Measurements from ENCODE around the gene HS3ST3A1. TPM values are rescaled to one million over a fixed set of nuclear protein-coding genes. Genes with fewer than 3 reads are reported as not detected.

The HS3ST3A1 gene
- total RNA-seq, 2 donors from 2014 or later = not detected

- H3K27ac ChIP-seq = no peak overlapping the region
- peaks cover 0 to 19% (median 0%) of the 10 kb centered on the region in 3 donors for H3K9me3 ChIP-seq
- H3K27me3 ChIP-seq = no peaks in the 10 kb centered on the region
- DNase-seq (no peak), ATAC-seq (no peak)
- no peak overlapping the region for H3K4me3 ChIP-seq
- H3K4me1 ChIP-seq = no peaks in the 10 kb centered on the region
- no peak for TF ChIP-seq POLR2A (IDR thresholded peaks at IDR 0.05)
- no peak for TF ChIP-seq CTCF (IDR thresholded peaks at IDR 0.05)
- 83 to 90% methylated on average over 1 of the region's 1 CpG for WGBS, 2 donors
- intact Hi-C loops (cut with DNase I) = no loop called here
- no peaks in the 10 kb centered on the region for H3K36me3 ChIP-seq (replicated peaks in 1 of 2; ENCODE audit: insufficient read depth in 1 of 2, low read depth in 2 of 2)
Observed at GRCh38 chr17:13476720-13477119, 125.0 kb downstream of the HS3ST3A1 start.

- no peak for TF ChIP-seq POLR2A (IDR thresholded peaks at IDR 0.05)
- no peak for TF ChIP-seq CTCF (IDR thresholded peaks at IDR 0.05)
- intact Hi-C loops (cut with DNase I) = no loop called here
- ATAC-seq = no peak
- Histone ChIP-seq H3K4me1 (no peaks in the 10 kb centered on the region), H3K27ac (no peak overlapping the region), H3K27me3 (no peaks in the 10 kb centered on the region), H3K9me3 (peaks cover 0 to 10% (median 0%) of the 10 kb centered on the region in 3 donors), H3K36me3 (replicated peaks in 1 of 2; ENCODE audit: insufficient read depth in 1 of 2, low read depth in 2 of 2) (no peaks in the 10 kb centered on the region), H3K4me3 (no peak overlapping the region)
- 73 to 82% methylated on average over 2 of the region's 2 CpGs for WGBS, 2 donors
- no peak for DNase-seq
Observed at GRCh38 chr17:13475574-13476223, 126.0 kb downstream of the HS3ST3A1 start.

GRCh38 chr17:13474073-13474800 is 127.5 kb downstream of the HS3ST3A1 start:
- no peak overlapping the region for H3K4me3 ChIP-seq
- H3K36me3 ChIP-seq (replicated peaks in 1 of 2; ENCODE audit: insufficient read depth in 1 of 2, low read depth in 2 of 2) = no peaks in the 10 kb centered on the region
- H3K27ac ChIP-seq = no peak overlapping the region
- H3K27me3 ChIP-seq = no peaks in the 10 kb centered on the region
- no peak for ATAC-seq
- intact Hi-C loops (cut with DNase I) = no loop called here
- no peak for DNase-seq
- no peaks in the 10 kb centered on the region for H3K9me3 ChIP-seq
- no peaks in the 10 kb centered on the region for H3K4me1 ChIP-seq
- WGBS, 2 donors = 66 to 68% methylated on average over 10 of the region's 10 CpGs
- no peak for TF ChIP-seq CTCF (IDR thresholded peaks at IDR 0.05)
- TF ChIP-seq POLR2A (IDR thresholded peaks at IDR 0.05) = no peak

- Histone ChIP-seq H3K36me3 (replicated peaks in 1 of 2; ENCODE audit: insufficient read depth in 1 of 2, low read depth in 2 of 2) (no peaks in the 10 kb centered on the region), H3K4me3 (no peak overlapping the region), H3K4me1 (no peaks in the 10 kb centered on the region), H3K27me3 (no peaks in the 10 kb centered on the region), H3K9me3 (no peaks in the 10 kb centered on the region), H3K27ac (no peak overlapping the region)
- intact Hi-C loops (cut with DNase I) = no loop called here
- TF ChIP-seq POLR2A (IDR thresholded peaks at IDR 0.05) (no peak), CTCF (IDR thresholded peaks at IDR 0.05) (no peak)
- DNase-seq (no peak), ATAC-seq (no peak)
- 51 to 64% methylated on average over 3 of the region's 3 CpGs for WGBS, 2 donors
Observed at GRCh38 chr17:13465678-13466077, 136.1 kb downstream of the HS3ST3A1 start.

All from body of pancreas (tissue), 4 donors.